GM19397 (cell line): ENCODE results near the gene MRPL41.
"Not testable (repeated sequence)": the region's sequence is repeated elsewhere in the genome, so short reads cannot be mapped to it uniquely, and the experiment has no call there.

Source experiments
- ATAC-seq: cut with Tn5 transposase; IDR thresholded peaks from one replicate; pipeline ENCODE4 v1.9.1; 2021; ENCODE audit warnings: mild to moderate bottlenecking, moderate library complexity; ENCODE audit not compliant: unreplicated experiment

The MRPL41 gene

DNA sequence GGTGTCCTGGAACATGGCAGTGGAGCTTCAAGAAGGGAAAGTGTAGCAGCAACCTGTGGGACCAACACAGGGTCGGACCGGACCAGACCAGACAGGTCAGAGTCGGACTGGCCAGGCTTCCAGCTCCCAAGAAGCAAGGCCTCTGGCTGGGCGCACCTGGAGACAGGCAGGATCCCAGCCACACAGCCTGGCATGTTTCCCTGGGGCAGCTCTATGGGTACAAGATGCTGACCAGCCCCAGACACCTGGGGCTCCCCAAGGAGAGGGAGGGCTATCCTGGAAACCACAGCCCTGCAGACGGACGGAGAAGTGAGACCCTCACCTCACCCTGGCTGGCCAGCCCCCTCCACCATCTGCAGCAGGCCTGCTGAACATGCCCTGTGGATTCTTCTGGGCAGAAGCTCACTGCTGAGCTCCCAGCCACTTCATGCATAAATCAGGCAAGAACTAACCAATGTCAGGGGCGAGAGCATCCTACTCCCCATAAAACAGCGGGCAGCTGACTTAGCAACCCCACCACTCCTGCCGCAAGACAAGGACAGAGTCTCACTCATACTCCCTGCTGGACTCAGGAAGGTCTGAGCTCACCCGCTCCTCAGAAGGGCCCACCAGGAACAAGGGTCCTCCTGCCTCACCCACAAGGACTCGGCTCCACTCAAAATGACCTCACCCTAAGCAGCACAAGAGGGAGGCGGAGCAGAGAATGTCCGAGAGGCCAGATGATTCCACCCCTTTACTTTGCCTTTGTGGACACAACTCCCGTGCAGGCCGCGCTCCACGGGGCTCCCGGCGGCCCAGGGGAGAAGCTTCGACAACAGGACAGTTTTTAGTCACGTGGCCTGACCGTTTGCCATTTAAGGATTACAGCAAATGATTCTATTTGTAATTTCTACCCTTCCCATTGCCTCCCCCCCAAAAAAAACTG is 29.9 kb downstream of the MRPL41 start:
- ATAC-seq, result no peak

DNA sequence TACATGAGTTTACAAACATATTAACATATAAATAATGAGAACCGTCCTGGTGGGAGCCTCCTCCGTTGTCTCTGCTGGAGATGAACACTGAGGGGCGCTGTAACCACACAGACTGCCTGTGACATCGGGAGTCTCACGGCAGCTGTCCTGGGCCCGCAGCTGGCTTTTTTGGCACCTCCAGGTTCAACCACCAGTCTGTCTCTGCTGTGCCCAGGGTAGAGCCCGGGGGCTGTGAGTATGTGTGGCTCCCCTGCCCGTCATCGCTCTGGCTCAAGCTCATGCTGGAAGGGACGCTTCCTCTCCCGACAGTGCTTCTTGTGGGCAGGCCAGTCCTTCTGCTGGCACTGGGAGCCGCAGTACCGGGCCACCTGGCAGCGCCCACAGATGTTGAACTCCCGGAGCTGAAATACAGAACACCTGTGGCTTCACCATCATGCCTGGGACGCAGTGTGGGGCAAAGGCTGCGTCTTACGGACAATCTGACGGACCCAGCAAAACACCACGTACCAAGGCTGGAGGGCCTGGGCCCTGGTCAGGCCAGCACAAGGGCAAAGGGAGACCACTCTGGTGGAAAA is 30.7 kb downstream of the MRPL41 start:
- ATAC-seq, result no peak

- no peak for ATAC-seq
These were observed 31.7 kb downstream of the MRPL41 start for GRCh38 chr9:137583347-137583746.

GRCh38 chr9:137583957-137584356 is 32.3 kb downstream of the MRPL41 start:
- no peak for ATAC-seq

DNA sequence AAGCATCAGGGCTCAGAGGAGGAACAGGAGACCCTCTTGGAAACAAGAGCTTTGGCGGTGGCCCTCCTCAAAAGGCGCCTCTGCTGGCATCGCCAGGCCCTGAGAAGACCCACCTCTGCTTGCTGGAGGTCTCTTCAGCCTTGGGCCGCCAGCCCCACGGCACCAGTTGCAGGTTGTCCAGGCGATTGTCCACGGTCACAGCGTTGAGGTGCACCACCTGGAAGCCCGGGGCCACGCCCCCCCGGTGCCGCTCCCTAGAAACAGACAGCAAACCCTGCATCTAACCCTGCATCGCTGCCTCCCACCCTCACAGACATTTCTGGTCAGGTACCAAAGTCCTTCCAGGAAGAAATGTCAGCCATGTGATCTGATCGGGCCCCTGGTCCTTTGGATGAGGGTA is 35.2 kb downstream of the MRPL41 start:
- no peak for ATAC-seq

DNA sequence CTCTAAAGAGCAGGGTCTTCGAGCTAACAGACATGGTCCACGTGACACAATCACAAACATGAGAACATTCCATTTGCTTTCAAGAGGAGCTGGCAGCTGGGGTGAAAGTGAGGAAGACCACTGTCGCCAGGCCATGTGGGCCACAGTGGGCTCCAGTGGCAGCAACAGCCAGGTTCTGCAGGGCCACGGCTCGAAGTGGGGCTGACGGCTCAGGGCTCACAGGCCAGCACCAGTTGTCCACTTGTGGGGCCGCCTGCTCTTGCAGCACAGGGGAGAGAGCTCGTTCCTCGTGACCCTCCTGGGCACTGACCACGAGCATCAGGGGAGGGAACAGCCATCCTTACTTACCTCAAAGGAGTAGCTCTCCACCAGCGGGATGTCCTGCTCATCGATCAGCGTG is 36.6 kb downstream of the MRPL41 start:
- ATAC-seq, result no peak

DNA sequence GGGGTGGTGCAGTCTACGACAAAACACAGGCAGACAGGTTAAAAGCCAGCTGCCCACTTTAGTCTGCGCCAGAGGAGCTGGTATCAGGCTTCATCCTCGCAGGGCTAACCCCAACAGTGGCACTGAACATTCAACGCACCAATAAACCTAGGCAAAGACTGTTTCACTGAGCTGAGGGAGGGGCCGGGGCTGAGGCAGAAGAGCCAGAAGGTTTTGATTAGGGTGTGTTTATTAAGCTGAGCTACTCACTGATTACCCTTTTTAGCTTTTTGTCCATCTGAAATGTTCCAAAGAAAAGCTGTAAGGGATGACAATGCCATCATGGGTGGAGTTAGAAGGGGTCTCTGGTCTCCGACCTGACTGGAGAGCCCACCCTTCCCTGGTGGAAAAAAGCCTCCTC is 37.2 kb downstream of the MRPL41 start:
- no peak for ATAC-seq

- peak; percentile 25 for ATAC-seq
These were observed 37.9 kb downstream of the MRPL41 start for GRCh38 chr9:137589441-137590122.

- ATAC-seq, result no peak
These were observed 38.4 kb downstream of the MRPL41 start for GRCh38 chr9:137590123-137590468.

GRCh38 chr9:137590469-137591383 is 39.0 kb downstream of the MRPL41 start, which contains the start of gene ZMYND19:
ZMYND19 (minus strand) TSS chr9:137590512; CDS start chr9:137590263, 249 bp downstream.
- peak; percentile 83 for ATAC-seq

DNA sequence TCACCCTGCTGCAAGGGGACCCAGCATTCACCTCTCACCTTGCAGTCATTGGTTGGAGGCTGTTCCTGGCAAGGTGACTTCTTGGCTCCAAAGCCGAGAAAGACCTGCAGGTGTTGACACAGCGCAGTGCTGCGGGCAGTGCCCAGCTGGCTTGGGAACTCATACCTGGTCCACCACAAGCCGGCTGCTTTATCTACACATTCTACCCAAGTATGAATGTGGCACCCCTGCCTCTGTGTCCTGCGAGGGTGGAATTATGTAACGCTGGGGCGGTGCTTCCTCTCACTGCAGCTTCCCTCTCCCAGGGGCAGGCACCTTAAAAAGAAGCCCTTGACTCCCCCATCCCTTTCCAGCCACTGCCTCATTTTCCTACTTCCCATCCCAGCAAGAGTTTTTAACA is 41.1 kb downstream of the MRPL41 start:
- no peak for ATAC-seq

DNA sequence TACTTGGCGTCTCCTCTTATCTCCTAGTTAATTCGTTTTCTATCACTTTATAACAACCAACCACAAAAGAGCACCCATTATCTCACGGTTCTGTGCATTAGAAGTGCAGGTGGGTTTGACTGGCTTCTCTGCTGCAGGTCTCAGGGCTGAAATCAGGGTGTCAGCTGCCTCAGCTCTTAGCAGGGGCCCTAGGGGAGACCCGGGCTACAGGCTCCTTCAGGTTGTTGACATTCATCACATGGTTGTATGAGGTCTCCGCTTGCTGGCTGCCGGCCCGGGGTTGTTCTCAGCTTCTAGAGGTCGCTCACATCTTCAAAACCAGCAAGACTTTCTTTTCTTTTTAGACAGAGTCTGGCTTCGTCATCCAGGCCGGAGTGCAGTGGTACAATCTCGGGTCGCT is 41.5 kb downstream of the MRPL41 start:
- ATAC-seq, result no peak

DNA sequence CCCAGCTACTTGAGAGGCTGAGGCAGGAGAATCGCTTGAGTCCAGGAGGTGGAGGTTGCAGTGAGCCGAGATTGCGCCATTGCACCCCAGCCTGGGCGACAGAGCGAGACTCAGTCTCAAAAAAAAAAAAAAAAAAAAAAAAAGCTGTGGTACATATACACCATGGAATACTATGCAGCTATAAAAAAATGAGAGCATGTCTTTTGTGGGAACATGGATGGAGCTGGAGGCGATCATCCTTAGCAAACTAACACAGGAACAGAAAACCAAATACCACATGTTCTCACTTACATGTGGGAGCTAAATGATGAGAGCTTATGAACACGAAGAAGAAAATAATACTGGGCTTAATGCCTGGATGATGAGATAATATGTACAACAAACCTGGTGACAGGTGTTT is 44.9 kb downstream of the MRPL41 start:
- not testable (repeated sequence) for ATAC-seq

DNA sequence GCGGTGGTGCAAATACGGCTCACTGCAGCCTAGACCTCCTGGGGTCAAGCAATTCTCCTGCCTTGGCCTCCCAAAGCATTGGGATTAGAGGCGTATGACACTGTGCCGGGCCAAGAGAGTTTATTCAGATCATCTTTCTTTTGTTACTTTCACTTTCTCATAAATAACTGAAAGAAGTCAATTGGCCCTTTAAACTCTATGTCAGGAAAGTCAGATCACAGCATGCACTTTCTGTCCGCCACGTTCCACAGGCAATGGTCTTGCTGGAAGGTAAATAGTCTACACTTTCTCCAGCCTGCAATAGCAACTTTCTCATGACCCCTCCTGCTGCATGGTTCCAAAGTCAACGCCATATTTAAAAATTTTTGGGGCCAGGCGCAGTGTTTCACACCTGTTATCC is 47.3 kb downstream of the MRPL41 start:
- ATAC-seq, result no peak
